T1000 (cell line): ENCODE results near the gene CD1B.
"Not testable (repeated sequence)": the region's sequence is repeated elsewhere in the genome, so short reads cannot be mapped to it uniquely, and the experiment has no call there.

Experiments used
- DNase-seq: peaks from one replicate; lab custom pipeline; 2025; ENCODE audit warnings: mixed read lengths; lab: John Stamatoyannopoulos, UW

The CD1B gene

DNA sequence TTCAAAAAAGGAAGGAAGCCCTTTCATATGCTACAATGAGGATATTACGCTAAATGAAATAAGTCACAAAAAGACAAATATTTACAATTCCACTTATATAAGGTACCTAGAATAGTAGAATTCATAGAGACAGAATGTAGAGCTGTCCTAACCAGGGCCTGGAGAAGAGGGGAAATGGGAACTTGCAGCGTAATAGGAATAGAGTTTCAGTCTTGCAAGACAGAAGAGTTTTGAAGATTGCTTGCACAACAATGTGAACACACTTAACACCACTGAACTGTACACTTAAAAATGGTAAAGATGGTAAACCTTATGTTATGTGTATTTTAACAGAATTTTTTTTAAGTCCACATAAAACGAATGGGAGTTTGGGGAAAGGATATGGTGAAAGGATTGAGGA lies 2.9 kb downstream of the CD1B start:
- DNase-seq: no peak

DNA sequence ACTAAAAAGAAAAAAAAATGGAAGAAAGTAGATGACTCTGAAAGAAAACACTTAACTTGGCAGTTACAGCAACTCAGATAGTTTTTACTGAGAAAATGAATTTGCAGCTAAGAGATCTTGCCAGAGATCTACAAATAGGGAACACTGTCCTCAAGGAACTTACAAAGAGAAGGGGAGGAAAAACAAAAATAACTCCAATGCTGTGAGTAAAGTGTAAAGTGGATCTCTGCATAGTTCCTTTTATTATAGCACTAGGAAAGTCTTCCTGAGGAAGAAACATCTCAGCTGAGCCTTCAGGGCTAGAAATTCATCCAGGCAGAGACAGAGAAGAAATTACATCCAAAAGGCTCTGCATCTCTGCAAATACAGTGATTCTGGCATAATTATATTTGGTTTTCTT lies 3.9 kb downstream of the CD1B start:
- no peak for DNase-seq

DNA sequence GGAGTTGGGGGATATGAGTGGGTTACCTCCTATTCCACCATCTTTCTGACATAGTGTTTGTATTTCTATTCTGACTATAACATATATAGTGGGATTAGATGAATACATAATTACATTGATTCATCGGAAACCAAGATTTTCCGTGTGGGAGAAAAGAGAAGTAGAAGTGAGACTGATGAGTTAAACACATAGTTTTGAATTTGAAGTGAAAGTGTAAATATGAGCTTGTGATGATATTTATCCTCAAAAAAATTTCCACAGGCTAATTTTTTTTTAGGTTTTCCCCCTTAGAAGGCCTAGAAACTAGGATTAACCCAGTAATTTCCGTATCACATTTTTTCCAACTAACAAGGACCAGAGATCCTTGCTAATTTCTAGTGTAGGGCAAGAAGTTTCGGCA lies 6.9 kb downstream of the CD1B start:
- DNase-seq: no peak

DNA sequence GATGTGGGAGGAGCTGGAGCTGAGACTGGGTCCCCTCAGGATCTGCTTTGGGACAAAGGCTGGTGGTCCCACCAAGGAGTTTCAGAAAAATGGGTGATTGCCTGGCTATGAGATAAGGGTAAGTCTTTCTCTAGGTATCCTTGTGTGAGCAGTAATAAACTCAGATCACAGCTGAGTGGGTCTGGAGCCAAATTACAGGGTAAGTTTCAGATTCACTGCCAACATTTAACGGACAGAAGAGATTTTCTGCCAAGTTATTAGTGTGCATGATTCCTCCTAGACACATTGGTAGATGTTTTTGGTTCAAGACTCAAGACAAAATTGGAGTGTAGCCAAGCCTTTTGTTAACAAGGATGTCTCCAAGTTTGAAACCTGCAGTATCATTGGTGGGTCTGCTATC lies 7.5 kb downstream of the CD1B start:
- DNase-seq: no peak

DNA sequence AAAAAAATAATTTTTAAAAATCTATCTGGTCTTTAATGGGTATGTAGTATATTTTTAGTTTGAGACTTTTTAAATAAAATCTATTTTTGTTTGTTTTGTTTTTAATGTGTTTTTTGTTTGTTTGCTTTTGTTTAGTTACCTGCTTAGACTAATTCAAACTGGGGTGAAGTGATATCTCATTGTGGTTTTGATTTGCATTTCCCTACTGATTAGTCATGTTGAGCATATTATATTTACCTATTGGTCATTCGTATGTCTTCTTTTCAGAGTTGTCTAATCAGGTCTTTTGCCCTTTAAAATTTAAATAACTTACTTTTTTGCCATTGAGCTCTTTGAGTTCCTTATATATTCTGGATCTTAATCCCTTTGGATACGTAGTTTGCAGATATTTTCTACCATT lies 20.3 kb downstream of the CD1B start:
- no peak for DNase-seq

DNA sequence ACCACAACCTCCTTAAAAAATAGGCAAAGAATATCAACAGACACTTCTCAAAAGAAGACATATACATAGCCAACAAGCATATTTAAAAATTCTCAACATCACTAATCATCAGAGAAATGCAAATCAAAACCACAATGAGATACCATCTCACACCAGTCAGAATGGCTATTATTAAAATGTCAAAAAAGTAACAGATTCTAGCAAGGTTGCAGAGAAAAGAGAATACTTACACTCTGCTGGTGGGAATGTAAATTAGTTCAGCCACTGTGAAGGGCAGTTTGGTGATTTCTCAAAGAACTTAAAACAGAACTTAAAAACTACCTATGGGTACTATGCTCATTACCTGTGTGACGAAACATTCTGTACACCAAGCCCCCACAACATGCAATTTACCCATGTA lies 20.7 kb downstream of the CD1B start:
- no peak for DNase-seq

DNA sequence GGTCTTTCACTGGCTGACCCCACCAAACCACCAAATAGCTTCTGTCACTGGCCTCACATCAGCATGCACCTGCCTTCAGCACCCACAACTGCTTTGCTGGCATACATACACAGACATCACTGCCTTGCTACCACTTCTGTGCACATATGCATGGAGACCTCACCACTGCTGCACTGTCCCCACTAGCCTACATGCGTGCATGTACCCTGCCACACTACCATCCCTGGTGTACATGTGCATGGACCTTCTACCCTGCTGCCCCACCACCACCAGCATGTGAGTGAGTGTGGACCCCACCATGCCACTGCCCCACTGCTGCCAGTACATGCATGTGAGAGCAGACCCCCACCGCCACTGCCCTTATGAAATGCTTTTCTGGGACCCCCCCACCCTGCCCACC lies 35.5 kb downstream of the CD1B start:
- no peak for DNase-seq

DNA sequence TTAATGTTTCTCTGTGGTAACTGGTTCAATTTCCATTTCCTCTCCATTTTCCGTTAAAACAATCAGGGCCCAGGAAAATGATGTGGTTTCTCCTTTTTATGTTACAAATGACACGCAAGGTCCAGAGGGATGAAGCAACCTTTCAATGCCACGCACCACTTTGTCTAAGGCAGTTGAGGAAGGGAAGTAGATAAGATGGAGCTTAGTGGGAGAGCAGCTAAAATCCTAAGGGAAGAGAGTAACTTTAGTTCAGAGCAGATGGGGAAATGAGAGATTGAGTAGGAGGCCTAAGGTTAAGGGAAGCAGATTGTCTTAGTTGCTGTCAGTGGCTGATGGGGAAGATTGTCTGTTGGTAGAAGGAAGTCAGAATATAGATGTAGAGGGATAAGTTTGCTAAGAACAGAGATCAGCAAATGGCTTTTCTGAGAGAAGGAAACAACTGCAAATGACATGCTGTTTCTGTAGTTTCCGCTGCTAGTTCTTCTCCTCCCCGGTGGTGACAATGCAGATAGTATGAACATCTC lies 40.9 kb downstream of the CD1B start:
- DNase-seq: no peak

DNA sequence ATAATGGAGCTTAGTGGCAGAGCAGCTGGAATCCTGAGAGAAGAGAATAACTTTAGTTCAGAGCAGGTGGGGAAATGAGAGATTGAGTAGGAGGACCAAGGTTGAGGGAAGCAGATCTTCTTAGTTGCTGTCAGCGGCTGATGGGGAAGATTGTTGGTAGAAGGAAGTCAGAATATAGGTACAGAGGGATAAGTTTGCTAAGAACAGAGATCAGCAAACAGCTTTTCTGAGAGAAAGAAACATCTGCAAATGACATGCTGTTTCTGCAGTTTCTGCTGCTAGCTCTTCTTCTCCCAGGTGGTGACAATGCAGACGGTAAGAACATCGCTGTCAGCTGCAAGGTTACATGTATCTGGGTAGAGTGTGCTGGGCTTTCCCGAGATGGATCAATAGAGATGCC lies 41.5 kb downstream of the CD1B start, which contains the start of gene CD1C:
CD1C (plus strand) TSS at position 113 of the 400 bp plus-strand sequence; CDS start at position 255, 142 bp downstream.
- no peak for DNase-seq

DNA sequence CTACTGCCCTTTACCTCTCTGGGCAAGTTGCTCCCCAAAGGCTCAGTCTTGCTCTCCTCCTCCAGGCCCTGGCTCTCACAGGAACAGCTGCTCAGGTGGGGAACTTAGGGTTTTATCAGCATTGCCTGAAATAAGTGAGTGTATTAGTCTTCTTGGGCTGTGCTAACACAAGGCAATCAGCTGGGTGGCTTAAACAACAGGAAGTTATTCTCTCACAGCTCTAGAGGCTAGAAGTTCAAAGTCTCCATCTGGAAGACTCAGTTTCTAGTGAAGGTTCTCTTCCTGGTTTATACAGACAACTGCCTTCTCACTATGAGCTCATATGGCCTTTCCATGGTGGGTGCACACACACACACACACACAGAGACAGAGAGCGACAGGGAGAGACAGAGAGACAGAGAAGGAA lies 44.4 kb downstream of the CD1B start:
- DNase-seq: no peak

DNA sequence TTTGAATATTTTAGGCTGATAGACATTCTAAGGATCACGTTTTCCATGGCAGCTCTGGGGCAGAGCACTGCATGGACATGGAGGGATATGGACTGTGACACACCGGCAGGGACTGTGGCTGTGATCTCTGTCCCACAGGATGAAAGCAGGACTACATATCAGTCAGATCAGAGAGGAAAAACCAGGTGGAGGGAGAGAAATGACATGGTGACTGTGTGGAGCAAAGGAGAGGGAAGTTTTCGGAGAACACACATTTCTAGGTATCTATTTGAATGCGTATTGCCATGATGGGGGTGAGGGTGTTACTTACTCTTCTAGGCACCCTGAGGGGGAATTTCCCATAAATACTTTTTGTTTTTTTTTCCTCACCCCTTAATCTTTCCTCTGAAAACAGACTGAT lies 44.8 kb downstream of the CD1B start:
- DNase-seq: no peak

DNA sequence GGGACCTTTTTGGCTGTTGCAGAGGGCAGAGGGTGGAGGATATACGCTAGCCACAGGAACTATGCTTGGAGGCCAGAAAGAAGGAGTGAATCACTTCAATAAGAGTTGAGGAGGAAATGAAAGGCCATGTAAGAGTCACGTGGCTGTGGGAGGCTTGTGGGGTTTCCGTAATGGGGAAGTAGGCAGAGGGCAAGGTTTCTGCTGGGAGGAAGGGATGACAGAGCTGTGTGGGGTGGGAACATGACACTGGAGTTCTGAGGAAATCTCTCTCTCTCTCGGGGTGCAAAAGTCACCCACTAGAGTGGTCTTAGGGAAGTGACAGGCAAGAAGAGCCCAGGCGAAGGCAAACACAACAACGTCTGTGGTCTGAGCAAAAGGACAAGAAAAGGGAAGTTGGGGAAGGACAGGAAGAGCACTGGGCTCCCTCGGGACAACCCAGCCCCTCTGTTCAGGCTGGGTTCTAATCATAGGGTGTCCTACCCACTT lies 45.5 kb downstream of the CD1B start:
- DNase-seq: no peak

DNA sequence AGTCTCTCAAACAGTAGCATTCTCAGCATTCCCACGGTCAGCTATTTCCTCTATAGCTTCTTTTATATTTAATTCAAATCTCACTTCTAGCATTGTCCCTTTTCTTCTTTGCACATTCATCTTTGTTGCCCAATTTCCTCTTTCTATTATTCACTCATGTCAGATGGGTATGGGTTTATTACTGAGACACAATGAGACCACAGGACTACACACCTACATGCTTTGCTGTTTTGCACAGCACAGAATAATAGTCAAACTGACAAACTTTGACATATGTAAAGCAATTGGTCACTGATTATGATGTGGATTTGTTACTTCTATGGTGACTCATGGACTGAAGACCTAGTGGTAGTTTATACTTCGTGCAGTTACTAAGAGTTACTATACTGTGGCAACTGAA lies 47.4 kb downstream of the CD1B start:
- DNase-seq: no peak

DNA sequence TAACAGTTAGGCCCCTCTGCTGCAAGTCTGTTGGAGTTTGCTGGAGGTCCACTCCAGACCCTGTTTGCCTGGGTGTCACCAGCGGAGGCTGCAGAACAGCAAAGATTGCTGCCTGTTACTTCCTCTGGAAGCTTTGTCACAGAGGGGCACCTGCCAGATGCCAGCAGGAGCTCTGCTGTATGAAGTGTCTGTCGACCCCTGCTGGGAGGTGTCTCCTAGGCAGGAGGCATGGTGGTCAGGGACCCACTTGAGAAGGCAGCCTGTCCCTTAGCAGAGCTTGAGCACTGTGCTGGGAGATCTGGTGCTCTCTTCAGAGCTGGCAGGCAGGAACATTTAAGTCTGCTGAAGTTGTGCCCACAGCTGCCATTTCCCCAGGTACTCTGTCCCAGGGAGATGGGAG lies 48.9 kb downstream of the CD1B start:
- not testable (repeated sequence) for DNase-seq
